Loucy (cell line): Measurements from ENCODE around the gene DUS2.

ENCODE experiments used
- H2AFZ ChIP-seq: fragments of 200-600 bp; sonication (generic); 2 replicates; pipeline ENCODE4 v1.6.0; 2016; ENCODE audit warnings: antibody characterized with exemption, mild to moderate bottlenecking, low read length, moderate library complexity
- H3F3A ChIP-seq: fragments of 200-600 bp; 2 replicates; pipeline ENCODE4 v1.6.0; 2016; ENCODE audit warnings: antibody characterized with exemption, low read depth, mild to moderate bottlenecking
- H3K27me3 ChIP-seq: fragments of 200-600 bp; sonication (generic); 2 replicates; pipeline ENCODE4 v1.6.1; 2014; ENCODE audit warnings: low read length, mild to moderate bottlenecking; ENCODE audit not compliant: insufficient read depth, poor library complexity, severe bottlenecking
- H3K36me3 ChIP-seq: fragments of 200-600 bp; sonication (generic); 2 replicates; pipeline ENCODE4 v1.6.1; 2016; ENCODE audit warnings: low read length; ENCODE audit not compliant: insufficient read depth
- H3K4me1 ChIP-seq: fragments of 200-600 bp; sonication (generic); 2 replicates; pipeline ENCODE4 v1.5.1; 2014; ENCODE audit warnings: low read length, mild to moderate bottlenecking; ENCODE audit not compliant: insufficient read depth, poor library complexity, severe bottlenecking
- H3K4me2 ChIP-seq: fragments of 200-600 bp; sonication (generic); 2 replicates; pipeline ENCODE4 v1.6.0; 2014; ENCODE audit warnings: antibody characterized with exemption, low read length, low read depth, mild to moderate bottlenecking; ENCODE audit not compliant: poor library complexity, severe bottlenecking
- H3K4me3 ChIP-seq: fragments of 200-600 bp; sonication (generic); 2 replicates; pipeline ENCODE4 v1.5.1; 2014; ENCODE audit warnings: low read length, mild to moderate bottlenecking, mixed read lengths; ENCODE audit not compliant: poor library complexity, severe bottlenecking
- H3K79me2 ChIP-seq: fragments of 200-600 bp; sonication (generic); 2 replicates; pipeline ENCODE4 v1.6.1; 2014; ENCODE audit warnings: low read length; ENCODE audit not compliant: insufficient read depth
- H3K9ac ChIP-seq: fragments of 200-600 bp; sonication (generic); 2 replicates; pipeline ENCODE4 v1.6.0; 2014; ENCODE audit warnings: mild to moderate bottlenecking, low read depth, low read length, moderate library complexity; ENCODE audit not compliant: poor library complexity, severe bottlenecking
- H3K9me2 ChIP-seq: fragments of 200-600 bp; sonication (generic); replicated peaks from 2 replicates; pipeline ENCODE4 v1.6.1; 2016; ENCODE audit warnings: low read depth, low read length, mixed read lengths
- H3K9me3 ChIP-seq: fragments of 200-600 bp; sonication (generic); 2 replicates; pipeline ENCODE4 v1.6.1; 2014; ENCODE audit warnings: mild to moderate bottlenecking, antibody characterized with exemption, low read length, low read depth; ENCODE audit not compliant: insufficient read depth
- H4K20me1 ChIP-seq: fragments of 200-600 bp; sonication (generic); 2 replicates; pipeline ENCODE4 v1.6.0; 2014; ENCODE audit warnings: antibody characterized with exemption, low read length, mild to moderate bottlenecking; ENCODE audit not compliant: insufficient read depth, poor library complexity, severe bottlenecking
- EZH2phosphoT487 ChIP-seq: fragments of 200-600 bp; IDR thresholded peaks from 2 replicates; pipeline ENCODE4 v1.6.1; 2018; ENCODE audit warnings: antibody characterized with exemption, mild to moderate bottlenecking, moderate library complexity, borderline replicate concordance
- TF ChIP-seq, protein P1 (sequence below): fragments of 200-600 bp; sonication (generic); conservative IDR thresholded peaks from 2 replicates; pipeline ENCODE4 v1.5.1; 2014; ENCODE audit warnings: mild to moderate bottlenecking, antibody characterized with exemption, low read length

DUS2 gene

DNA sequence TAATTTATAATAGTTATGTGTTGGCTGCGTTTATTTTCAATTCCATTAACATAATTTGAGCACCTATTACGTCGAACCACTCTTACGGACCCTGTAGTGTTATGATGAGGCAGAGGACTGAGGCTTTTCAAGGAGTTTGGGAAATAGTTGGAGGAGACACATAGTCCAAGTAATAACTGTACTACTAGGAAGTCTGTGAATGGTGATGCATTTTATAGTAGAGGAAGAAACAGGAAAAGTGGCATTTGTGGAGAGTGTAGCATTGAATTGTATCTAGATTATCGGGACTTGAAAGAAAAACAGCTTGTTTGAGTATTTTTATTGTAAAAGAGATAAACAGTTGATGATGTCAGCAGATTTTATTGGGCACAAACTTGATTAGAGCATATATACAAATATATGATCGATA lies 63.8 kb downstream of the DUS2 start:
- H3K79me2 ChIP-seq, result peaks cover 85% of the 10 kb centered on the region
- no peaks in the 10 kb centered on the region for H3K36me3 ChIP-seq
- H2AFZ ChIP-seq, result no peak overlapping the region
- TF ChIP-seq EZH2phosphoT487, result no peak
- TF ChIP-seq, protein P1, sequence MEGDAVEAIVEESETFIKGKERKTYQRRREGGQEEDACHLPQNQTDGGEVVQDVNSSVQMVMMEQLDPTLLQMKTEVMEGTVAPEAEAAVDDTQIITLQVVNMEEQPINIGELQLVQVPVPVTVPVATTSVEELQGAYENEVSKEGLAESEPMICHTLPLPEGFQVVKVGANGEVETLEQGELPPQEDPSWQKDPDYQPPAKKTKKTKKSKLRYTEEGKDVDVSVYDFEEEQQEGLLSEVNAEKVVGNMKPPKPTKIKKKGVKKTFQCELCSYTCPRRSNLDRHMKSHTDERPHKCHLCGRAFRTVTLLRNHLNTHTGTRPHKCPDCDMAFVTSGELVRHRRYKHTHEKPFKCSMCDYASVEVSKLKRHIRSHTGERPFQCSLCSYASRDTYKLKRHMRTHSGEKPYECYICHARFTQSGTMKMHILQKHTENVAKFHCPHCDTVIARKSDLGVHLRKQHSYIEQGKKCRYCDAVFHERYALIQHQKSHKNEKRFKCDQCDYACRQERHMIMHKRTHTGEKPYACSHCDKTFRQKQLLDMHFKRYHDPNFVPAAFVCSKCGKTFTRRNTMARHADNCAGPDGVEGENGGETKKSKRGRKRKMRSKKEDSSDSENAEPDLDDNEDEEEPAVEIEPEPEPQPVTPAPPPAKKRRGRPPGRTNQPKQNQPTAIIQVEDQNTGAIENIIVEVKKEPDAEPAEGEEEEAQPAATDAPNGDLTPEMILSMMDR, result no peak
- H3K4me3 ChIP-seq, result peak overlapping the region; percentile 86
- peak overlapping the region; percentile 94 for H3K9ac ChIP-seq
- H3K4me1 ChIP-seq, result peaks cover 62% of the 10 kb centered on the region
- H3K27me3 ChIP-seq, result no peaks in the 10 kb centered on the region
- no peaks in the 10 kb centered on the region for H3K9me3 ChIP-seq
- no peaks in the 10 kb centered on the region for H3K9me2 ChIP-seq
- H3F3A ChIP-seq, result 0 out of 2 replicates have a peak, but pooled peaks cover 3% of the 10 kb centered on the region
- H3K4me2 ChIP-seq, result peak overlapping the region; percentile 82
- peaks cover 64% of the 10 kb centered on the region for H4K20me1 ChIP-seq

DNA sequence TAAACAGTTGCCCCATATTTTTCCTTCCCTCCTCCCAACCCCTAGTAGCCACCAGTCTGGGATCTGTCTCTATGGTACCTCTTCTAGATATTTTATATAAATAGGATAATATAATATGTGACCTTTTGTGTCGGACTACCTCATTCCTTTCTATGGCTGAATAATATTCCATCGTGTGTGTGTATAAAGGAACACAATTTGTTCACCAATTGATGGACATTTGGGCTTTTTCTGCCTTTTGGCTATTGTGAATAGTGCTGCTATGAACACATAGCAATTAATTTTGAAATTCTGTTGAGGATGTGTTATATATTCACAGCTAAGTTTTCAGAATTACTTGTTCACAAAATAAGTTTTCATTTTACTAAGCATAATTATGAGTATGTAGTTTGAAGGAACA lies 64.6 kb downstream of the DUS2 start:
- no peak for TF ChIP-seq EZH2phosphoT487
- TF ChIP-seq, protein P1, result no peak
- peaks cover 85% of the 10 kb centered on the region for H3K79me2 ChIP-seq
- H3K4me1 ChIP-seq, result peaks cover 59% of the 10 kb centered on the region
- no peaks in the 10 kb centered on the region for H3K9me2 ChIP-seq
- H3K9ac ChIP-seq, result peak overlapping the region; percentile 94
- 0 out of 2 replicates have a peak, but pooled peaks cover 3% of the 10 kb centered on the region for H3F3A ChIP-seq
- H3K4me2 ChIP-seq, result peak overlapping the region; percentile 82
- H2AFZ ChIP-seq, result no peak overlapping the region
- H3K9me3 ChIP-seq, result no peaks in the 10 kb centered on the region
- H3K27me3 ChIP-seq, result no peaks in the 10 kb centered on the region
- H3K36me3 ChIP-seq, result no peaks in the 10 kb centered on the region
- H3K4me3 ChIP-seq, result peak overlapping the region; percentile 86
- peaks cover 70% of the 10 kb centered on the region for H4K20me1 ChIP-seq

DNA sequence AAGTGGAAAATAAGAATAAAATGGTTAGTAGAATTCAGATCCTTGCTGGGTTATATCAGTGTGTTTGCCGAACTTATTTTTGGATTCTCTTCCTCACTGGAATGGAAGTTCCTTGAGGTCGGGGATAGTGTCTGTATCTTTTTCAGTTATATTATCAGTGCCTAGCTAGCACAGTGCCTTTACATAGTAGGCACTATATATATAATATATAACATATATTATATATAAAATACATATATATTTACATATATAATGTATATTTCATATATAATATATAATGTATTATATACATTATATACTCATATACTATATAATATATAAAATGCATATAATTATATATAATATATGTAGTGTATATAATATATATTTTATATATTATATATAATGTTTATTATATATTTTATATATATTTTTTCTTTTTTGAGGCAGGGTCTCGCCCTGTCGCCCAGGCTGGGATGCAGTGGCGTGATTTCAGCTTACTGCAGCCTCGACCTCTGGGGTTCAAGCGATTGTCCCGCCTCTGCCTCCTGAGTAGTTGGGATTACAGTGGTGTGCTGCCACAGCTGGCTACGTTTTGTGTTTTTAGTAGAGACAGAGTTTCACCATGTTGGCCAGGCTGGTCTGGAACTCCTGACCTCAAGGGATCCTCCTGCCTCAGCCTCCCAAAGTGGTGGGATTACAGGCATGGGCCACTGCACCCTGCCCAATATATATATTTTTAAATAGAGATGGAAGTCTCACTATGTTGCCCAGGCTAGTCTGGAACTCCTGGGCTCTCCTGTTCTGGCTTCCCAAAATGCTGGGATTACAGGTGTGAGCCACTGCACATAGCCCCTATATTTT lies 65.3 kb downstream of the DUS2 start:
- peak overlapping the region; percentile 94 for H3K9ac ChIP-seq
- no peak for TF ChIP-seq EZH2phosphoT487
- TF ChIP-seq, protein P1, result no peak
- H3K4me1 ChIP-seq, result peaks cover 59% of the 10 kb centered on the region
- H3K4me2 ChIP-seq, result peak overlapping the region; percentile 82
- H3K36me3 ChIP-seq, result no peaks in the 10 kb centered on the region
- H3F3A ChIP-seq, result 0 out of 2 replicates have a peak, but pooled peaks cover 3% of the 10 kb centered on the region
- H3K9me2 ChIP-seq, result no peaks in the 10 kb centered on the region
- H3K79me2 ChIP-seq, result peaks cover 85% of the 10 kb centered on the region
- no peaks in the 10 kb centered on the region for H3K27me3 ChIP-seq
- H3K4me3 ChIP-seq, result peak overlapping the region; percentile 86
- peaks cover 77% of the 10 kb centered on the region for H4K20me1 ChIP-seq
- no peak overlapping the region for H2AFZ ChIP-seq
- no peaks in the 10 kb centered on the region for H3K9me3 ChIP-seq
